NCI-H128 (cell line): ENCODE measurements around the gene ZC3H14.

Experiments
- DNase-seq: peaks from one replicate; lab custom pipeline; 2025; ENCODE audit not compliant: unreplicated experiment; lab: John Stamatoyannopoulos, UW

Gene ZC3H14

DNA sequence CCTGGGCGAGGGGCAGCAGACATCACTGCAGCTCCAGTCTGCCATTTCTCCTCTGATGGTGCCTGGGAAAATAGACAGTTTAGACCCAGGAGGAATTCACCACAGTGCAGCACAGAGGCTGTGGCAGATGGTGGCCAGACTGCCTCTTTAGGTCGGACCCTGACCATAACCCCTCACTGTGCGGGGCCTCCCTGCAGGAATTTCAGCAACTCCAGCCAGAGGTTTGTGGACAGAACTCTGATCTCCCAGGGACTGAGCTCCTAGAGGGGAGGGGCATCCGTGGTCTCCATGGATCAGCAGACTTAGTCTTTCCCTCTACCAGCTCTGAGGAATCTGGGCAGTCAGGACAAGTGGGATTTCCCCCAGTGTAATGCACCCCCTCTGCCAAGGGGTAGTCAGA, 106.5 kb downstream of the ZC3H14 start:
- no peak for DNase-seq
